Measurements from ENCODE around the gene C8G.

The C8G gene

DNA sequence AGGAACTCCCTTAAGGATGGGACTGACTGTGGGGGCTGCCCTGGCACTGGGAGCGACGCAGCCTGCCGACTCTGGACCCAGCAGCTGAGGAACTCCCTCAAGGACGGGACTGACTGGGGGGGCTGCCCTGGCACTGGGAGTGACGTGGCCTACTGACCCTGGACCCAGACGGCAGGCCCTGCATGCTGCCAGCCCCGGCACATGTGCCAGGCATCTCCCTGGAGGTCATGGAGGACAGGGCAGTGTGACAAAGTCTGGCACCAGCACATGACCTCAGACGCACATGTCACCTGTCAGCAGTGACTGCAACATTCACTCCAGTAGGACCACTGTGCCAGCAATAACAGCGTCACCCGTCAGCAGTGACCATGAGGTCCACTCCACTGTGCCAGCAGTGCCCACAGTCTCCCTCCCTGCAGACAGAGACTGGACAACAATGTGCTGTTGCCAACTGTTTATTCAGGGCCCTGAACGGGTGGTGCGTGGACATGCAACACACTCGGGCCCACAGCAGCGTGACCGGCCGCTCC is 5.0 kb upstream of the C8G start:
- Histone ChIP-seq H3K27me3 (no peaks in the 10 kb centered on the region), H3K4me3 (no peak overlapping the region), H3K4me1 (peaks cover 0 to 37% (median 31%) of the 10 kb centered on the region in 4 donors), H3K9me3 (no peaks in the 10 kb centered on the region), H3K36me3 (peaks cover 36 to 62% (median 45%) of the 10 kb centered on the region in 3 donors), H3K27ac (peak overlapping the region; percentile 71 to 78)
- intact Hi-C loops (cut with DNase I; ENCODE audit: low total_unique reads) = loop anchor here (5.0 kb wide), 2 partner anchors 53 to 148 kb away; partner anchors contain the start of genes TMEM141 and TRAF2
- DNase-seq = peak; percentile 68 to 95
- TF ChIP-seq, protein P1, sequence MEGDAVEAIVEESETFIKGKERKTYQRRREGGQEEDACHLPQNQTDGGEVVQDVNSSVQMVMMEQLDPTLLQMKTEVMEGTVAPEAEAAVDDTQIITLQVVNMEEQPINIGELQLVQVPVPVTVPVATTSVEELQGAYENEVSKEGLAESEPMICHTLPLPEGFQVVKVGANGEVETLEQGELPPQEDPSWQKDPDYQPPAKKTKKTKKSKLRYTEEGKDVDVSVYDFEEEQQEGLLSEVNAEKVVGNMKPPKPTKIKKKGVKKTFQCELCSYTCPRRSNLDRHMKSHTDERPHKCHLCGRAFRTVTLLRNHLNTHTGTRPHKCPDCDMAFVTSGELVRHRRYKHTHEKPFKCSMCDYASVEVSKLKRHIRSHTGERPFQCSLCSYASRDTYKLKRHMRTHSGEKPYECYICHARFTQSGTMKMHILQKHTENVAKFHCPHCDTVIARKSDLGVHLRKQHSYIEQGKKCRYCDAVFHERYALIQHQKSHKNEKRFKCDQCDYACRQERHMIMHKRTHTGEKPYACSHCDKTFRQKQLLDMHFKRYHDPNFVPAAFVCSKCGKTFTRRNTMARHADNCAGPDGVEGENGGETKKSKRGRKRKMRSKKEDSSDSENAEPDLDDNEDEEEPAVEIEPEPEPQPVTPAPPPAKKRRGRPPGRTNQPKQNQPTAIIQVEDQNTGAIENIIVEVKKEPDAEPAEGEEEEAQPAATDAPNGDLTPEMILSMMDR (IDR thresholded peaks at IDR 0.05) = no peak

DNA sequence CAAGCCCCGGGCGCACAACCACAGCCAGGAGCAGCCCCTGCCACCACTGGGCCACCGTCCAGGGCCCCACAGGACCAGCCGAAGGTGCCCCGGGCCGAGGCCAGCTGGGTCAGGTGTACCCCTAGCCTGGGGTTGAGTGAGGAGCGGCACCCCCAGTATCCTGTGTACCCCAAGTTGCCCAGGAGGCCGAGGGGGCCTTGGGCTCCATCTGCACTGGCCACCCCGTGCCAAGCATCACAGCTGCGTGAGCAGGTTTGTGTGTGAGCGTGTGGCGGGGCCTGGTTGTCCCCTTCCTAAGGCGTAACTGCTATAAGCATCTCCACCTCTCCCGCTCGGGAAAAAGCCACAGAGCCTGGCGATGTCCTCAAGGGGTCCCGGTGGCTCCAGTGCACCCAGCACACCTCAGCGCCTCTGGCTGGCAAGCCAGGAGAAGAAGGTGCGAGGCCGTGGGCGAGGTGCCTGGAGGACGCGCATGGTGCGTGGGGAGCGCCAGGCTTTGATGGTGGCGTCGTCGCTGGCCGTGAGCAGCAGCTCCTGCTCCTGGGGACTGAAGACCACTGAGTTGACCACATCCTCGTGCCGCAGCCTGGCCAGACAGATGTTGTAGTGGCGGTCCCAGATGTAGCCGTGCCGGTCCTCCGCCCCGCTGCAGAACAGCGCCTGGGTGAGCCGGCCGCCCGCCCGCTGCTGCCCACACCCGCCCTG is 4.4 kb upstream of the C8G start:
- DNase-seq = no peak
- no peaks in the 10 kb centered on the region for H3K27me3 ChIP-seq
- peaks cover 0 to 37% (median 31%) of the 10 kb centered on the region in 4 donors for H3K4me1 ChIP-seq
- H3K36me3 ChIP-seq = peaks cover 36 to 62% (median 45%) of the 10 kb centered on the region in 3 donors
- H3K27ac ChIP-seq = peak overlapping the region; percentile 63 to 78
- TF ChIP-seq, protein P1 (IDR thresholded peaks at IDR 0.05) = no peak
- intact Hi-C loops (cut with DNase I; ENCODE audit: low total_unique reads) = loop anchor here (5.0 kb wide), 2 partner anchors 53 to 148 kb away; partner anchors contain the start of genes TMEM141 and TRAF2
- H3K4me3 ChIP-seq = no peak overlapping the region
- no peaks in the 10 kb centered on the region for H3K9me3 ChIP-seq

DNA sequence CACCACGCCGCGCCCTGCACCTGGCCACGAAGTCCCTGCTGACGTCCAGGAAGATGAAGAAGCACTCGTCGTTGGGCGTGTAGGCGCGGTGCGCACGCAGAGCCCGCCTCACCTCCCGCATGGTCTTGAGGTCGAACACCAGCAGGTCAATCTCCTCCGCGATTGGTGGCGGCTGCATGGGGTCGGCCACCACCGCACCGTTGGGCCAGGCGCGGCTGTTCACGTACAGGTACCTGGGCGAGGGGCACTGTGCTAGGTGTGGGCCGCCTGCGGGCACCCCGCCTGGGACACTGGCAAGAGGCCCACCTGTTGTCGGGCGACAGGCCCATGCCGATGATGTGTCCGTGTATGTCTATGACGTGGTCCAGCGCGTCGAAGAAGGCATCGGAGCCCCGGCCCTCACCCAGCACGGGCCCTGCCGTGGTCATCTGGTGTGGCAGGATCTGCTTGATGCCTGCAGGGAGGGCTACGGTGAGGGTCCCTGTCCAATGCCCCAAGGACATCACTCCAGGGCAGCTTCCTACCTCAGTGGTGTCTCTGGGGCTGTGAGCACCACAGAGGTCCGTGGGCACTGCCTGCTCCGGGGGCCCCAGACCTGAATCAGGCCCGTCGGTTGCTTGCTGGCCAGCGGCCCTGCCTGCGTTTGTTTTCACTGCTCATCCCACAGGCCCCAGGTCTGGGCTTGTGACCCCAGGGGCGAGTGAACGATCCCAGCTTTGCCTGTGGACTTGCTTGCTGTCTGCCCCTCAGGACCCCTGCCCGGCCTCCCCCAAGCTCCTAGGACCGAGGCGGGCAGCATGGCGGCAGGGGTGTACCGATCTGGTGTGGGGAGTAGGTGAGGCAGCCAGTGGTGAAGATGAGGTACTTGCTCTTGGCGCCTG is 3.6 kb upstream of the C8G start:
- peaks cover 0 to 37% (median 32%) of the 10 kb centered on the region in 4 donors for H3K4me1 ChIP-seq
- H3K27me3 ChIP-seq = no peaks in the 10 kb centered on the region
- H3K9me3 ChIP-seq = no peaks in the 10 kb centered on the region
- TF ChIP-seq, protein P1 (IDR thresholded peaks at IDR 0.05) = no peak
- H3K4me3 ChIP-seq = no peak overlapping the region
- intact Hi-C loops (cut with DNase I; ENCODE audit: low total_unique reads) = loop anchor here (5.0 kb wide), 2 partner anchors 54 to 149 kb away; partner anchors contain the start of genes TMEM141 and TRAF2
- H3K27ac ChIP-seq = peak overlapping the region; percentile 63 to 78
- peaks cover 36 to 62% (median 45%) of the 10 kb centered on the region in 3 donors for H3K36me3 ChIP-seq
- DNase-seq = no peak

DNA sequence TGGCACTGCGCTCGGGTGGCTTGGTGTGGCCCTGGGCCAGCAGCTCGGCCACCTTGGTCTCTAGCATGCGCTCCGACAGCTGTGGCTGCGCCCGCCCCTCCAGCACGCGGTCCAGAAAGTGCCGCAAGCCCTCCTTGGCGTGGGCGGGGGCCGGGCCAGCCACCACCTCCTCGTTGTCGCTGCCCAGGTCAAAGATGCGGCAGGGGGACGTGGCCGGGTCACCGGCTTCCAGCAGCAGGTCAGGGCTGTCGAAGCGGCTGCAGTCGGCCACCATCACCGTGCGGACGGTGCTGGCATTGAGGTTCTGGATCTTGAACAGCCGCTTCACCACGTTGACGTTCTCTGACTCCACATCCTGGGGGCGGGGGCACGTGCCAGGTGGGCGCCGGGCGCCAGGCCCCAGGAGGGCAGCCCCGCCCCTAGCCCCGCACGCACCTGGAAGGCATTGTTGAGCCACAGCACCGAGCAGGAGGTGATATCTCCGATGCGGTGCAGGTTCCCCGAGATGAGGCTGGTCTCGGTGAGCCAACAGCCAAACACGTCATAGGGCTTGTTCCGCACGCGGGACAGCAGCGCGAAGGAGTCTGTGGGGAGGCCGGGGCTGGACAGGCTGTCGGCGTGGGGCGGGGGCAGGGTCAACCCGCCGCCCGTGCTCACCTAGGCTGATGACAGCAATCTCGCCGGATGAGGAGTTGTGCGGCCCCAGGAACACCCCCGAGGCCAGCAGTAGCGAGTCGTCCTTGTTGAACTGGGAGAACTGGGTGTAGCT is 2.7 kb upstream of the C8G start:
- peak in 1 of 2 donors; percentile 65 for DNase-seq
- intact Hi-C loops (cut with DNase I; ENCODE audit: low total_unique reads) = loop anchor here (5.0 kb wide), 2 partner anchors 55 to 150 kb away; partner anchors contain the start of genes TMEM141 and TRAF2
- peak overlapping the region in 1 of 2 donors; percentile 83 for H3K4me3 ChIP-seq

More for the DNA sequence above, 2.7 kb upstream of the C8G start:
- TF ChIP-seq, protein P1 (IDR thresholded peaks at IDR 0.05) = no peak
- H3K4me1 ChIP-seq = peaks cover 0 to 44% (median 39%) of the 10 kb centered on the region in 4 donors
- peaks cover 34 to 57% (median 45%) of the 10 kb centered on the region in 3 donors for H3K36me3 ChIP-seq
- H3K9me3 ChIP-seq = no peaks in the 10 kb centered on the region
- H3K27me3 ChIP-seq = no peaks in the 10 kb centered on the region
- peak overlapping the region; percentile 26 to 91 for H3K27ac ChIP-seq
